Stimulated activated naive CD4-positive, alpha-beta T cell treated with Interleukin-2 at 50 U/mL for 16 hours (primary cell): ENCODE data around the gene SCAF8.
A peak's percentile ranks its signal among the peaks of the same experiment; 100 is the strongest.
"Not testable (repeated sequence)": the region's sequence is repeated elsewhere in the genome, so short reads cannot be mapped to it uniquely, and the experiment has no call there.

Experiments
- DNase-seq: peaks from one replicate; lab custom pipeline; 2025; lab: John Stamatoyannopoulos, UW

The SCAF8 gene

GRCh38 chr6:154736618-154737259 is 3.5 kb downstream of the SCAF8 start:
- no peak for DNase-seq

DNA sequence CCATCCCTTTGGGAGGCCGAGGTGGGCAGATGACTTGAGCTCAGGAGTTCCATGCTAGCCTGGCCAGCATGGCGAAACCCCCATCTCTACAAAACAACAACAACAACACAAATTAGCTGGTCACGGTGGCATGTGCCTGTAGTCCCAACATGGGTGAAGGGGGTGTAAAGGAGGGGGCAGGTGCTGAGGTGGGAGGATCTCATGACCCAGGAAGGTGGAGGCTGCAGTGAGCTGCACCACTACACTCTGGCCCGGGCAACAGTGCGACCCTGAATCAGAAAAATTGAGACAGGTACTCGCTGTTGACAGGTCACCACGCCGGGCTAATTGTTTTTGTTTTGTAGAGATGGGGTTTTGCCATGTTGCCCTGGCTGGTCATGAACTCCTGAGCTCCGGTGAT is 4.2 kb downstream of the SCAF8 start:
- DNase-seq, result no peak

DNA sequence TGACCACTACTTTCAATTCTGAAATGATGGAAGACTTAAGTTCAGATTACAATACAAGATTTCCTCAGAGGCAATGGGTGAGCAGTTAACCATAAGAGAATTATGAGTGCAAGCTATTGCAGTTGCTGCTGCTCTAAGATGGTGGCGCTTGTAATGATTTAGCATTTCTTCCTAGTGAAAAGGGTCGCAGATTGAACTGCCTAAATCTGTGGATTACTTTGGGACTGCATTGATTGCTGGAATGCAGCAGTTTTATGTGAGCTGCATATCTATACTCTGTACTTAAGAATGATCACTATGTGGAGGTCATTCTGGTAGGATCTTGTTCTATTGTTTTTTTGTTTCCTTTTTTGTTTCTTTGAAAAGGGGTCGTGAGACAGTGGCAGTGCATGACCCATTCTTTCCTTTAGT is 5.3 kb downstream of the SCAF8 start:
- DNase-seq, result no peak

DNA sequence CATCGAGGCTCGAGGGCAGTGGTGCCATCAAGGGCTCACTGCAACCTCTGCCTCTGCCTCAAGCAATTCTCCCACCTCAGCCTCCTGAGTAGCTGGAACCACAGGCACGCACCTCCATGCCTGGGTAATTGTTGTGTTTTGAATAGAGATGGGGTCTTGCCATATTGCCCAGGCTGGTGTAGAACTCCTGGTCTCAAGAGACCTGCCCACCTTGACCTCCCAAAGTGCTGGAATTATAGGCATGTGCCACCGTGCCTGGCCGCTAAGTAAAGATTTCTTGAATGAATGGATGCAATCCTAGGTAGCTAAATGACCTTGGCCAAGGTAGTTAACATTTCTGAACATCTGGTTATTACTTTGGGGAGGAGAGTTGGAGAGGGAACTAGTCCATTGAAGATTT is 7.4 kb downstream of the SCAF8 start:
- no peak for DNase-seq

GRCh38 chr6:154742891-154743290 is 9.7 kb downstream of the SCAF8 start:
- no peak for DNase-seq

GRCh38 chr6:154744029-154744745 is 11.0 kb downstream of the SCAF8 start:
- not testable (repeated sequence) for DNase-seq

- DNase-seq, result no peak
These were observed 12.0 kb downstream of the SCAF8 start for GRCh38 chr6:154745243-154745642.

GRCh38 chr6:154749341-154749740 is 16.1 kb downstream of the SCAF8 start:
- DNase-seq, result no peak

DNA sequence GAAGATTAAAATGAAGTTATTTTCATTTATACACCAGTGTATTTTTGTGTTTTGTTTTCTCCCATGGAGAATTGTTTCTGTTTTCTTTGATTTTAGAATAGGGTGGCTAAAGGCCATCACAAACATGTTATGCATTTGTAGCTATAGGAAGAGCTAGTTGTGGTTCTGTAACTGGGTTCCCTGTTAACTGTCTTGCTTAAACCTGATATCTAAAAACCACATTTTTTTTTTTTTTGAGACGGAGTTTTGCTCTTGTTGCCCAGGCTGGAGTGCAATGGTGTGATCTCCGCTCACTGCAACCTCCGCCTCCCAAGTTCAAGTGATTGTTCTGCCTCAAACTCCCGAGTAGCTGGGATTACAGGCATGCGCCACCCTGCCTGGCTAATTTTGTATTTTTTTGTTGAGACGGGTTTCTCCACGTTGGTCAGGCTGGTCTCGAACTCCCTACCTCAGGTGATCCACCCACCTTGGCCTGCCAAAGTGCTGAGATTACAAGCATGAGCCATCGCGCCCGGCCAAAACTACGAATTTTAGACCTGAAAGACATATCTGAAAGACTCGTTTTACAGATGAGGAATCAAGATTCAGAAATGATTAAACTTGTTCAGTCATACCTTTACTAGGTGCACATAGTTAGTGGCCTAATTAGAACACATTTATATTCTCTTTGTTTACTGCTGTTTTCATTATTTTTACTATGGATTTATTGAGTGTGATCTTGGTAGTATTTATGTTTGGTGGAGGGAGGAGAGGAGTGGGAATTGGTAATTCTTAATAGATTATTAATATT is 18.0 kb downstream of the SCAF8 start:
- peak; percentile 7 for DNase-seq

- DNase-seq, result no peak
These were observed 18.8 kb downstream of the SCAF8 start for GRCh38 chr6:154752022-154752421.

- DNase-seq, result no peak
These were observed 20.9 kb downstream of the SCAF8 start for GRCh38 chr6:154754152-154754551.

- DNase-seq, result no peak
These were observed 24.3 kb downstream of the SCAF8 start for GRCh38 chr6:154757352-154758050.

- no peak for DNase-seq
These were observed 24.9 kb downstream of the SCAF8 start for GRCh38 chr6:154758125-154758524.

- no peak for DNase-seq
These were observed 30.4 kb downstream of the SCAF8 start for GRCh38 chr6:154763650-154764049.

DNA sequence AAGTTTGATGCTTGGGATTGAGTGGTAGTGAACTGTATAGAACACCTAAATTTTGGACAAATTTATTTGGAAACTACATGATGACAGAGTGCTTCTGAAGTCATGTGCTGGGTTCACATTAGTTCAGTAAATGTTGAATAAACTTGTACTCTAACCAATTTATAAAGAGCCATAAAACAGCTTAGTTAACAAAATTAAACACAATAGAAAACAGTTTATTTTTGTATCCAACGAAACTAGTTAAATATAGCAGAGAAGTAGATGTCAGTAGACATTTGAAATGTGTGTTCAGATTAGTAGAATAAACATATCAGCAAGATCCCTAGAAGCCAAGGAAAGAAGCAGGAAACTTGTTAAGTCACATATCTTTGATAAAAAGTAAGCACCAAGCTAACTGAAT is 32.1 kb downstream of the SCAF8 start:
- no peak for DNase-seq

- no peak for DNase-seq
These were observed 33.1 kb downstream of the SCAF8 start for GRCh38 chr6:154766288-154766687.

- DNase-seq, result no peak
These were observed 33.9 kb downstream of the SCAF8 start for GRCh38 chr6:154767003-154767723.

- DNase-seq, result no peak
These were observed 35.1 kb downstream of the SCAF8 start for GRCh38 chr6:154768280-154768679.

- no peak for DNase-seq
These were observed 40.4 kb downstream of the SCAF8 start for GRCh38 chr6:154773610-154774089.

- DNase-seq, result not testable (repeated sequence)
These were observed 45.9 kb downstream of the SCAF8 start for GRCh38 chr6:154779157-154779556.

DNA sequence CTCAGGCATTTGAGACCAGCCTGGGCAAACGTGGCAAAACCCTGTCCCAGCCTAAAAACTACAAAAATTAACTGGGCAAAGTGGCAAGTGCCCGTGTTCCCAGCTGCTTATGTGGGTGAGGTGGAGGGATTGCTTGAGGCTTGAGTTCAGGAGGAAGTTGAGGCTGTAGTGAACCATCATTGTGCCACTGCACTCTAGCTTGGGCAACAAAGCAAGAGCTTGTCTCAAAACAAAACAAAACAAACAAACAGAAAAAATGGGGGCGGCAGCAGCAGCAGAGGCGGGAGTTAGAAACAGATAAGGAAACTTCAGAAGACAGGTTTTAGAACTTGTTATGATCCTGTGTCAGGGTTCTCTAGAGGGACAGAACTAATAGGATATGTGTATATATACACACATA is 49.0 kb downstream of the SCAF8 start:
- DNase-seq, result no peak

GRCh38 chr6:154783229-154783628 is 50.0 kb downstream of the SCAF8 start:
- no peak for DNase-seq
